NCI-H2029 (cell line): ENCODE results near the gene VIT.

ENCODE experiments used
- DNase-seq: peaks from one replicate; lab custom pipeline; 2025; lab: John Stamatoyannopoulos, UW

Gene VIT

DNA sequence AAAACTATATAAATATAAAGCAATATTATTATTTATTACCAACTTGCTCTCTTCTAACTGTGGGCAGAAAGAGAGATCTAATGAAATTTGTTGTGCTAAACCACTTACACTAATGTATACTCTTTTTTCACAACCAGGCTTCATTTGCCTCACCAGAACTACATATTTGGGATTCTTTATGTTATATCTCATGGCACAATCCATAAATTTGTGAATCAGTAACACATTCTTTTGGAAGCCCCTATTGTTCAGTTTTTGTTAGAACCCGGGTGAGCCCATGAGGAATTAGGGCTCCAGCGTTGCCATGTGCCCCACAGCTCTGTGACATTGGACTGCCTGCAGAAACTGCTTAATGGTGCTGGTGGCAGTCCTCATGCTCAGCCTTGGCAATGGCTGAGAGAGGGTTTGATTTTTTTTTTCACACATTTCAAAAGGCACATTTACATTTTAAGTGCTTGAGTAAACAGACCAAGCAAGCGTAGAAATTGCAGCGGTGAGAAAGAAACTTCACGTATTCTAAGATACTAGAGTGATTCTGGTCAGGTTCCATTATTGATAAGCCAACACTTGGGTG, 15.3 kb downstream of the VIT start:
- DNase-seq, result no peak

DNA sequence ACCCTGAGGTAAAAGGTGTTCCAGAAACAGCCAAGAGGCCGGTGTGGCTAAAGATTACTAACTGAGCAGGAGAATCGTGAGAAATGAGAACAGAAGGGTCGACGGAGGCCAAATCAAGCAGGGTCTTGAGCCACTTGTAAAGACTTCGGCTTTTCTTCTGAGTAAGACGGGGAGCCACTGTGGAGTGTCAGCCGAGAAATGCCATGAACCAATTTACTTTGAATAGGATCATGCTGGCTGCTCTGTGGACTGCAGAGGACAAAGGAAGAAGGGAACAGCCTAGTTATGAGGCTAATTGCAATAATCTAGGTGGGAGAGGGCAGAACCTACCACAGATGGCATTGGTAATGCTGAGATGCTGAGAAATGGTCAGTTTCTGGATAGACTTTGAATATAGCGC, 16.8 kb downstream of the VIT start:
- no peak for DNase-seq

DNA sequence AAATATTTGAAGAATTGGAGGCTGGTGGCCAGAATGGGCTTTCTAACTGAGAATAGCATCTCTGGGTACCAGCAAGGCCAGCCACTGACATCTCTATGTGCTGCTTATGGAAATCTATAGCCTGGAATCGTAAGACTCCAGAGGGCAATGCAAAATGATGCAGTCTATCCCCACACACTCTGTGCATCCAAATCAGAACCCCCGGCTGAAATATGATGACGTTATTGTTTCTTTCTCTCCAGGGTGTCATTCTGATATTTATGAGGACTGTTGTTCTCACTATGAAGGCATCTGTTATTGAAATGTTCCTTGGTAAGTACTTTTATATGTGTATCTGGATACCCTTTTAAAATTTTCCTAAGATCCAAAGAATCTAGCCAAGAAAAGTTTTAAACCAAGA, 19.6 kb downstream of the VIT start:
- no peak for DNase-seq

DNA sequence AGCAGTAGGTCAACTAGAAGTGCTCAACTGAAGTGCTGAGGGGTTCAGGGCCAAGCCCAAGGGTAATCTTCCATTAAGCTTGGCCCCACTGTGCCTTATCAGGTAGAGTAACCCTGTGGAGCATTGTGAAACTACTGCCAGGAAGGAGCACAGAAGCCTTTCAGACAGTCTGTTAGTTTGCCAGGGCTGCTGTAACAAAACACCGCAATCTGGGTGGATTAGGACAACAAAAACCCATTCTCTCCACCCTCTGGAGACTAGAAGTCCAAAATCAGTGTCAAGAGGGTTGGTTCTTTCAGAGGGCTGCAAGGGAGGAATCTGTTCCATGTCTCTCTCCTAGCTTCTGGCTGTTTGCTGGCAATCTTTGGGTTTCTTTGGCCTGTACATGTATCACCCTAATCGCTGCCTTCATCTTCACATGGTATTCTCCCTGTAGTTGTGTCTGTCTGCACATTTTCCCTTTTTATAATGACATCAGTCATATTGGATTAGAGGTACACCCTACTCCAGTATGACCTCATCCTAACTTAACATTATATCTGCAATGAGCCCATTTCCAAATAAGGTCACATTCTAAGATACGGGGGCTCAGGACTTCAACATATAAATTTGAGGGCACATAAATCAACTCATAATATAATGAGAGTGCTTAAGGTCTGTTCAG, 21.2 kb downstream of the VIT start:
- no peak for DNase-seq

DNA sequence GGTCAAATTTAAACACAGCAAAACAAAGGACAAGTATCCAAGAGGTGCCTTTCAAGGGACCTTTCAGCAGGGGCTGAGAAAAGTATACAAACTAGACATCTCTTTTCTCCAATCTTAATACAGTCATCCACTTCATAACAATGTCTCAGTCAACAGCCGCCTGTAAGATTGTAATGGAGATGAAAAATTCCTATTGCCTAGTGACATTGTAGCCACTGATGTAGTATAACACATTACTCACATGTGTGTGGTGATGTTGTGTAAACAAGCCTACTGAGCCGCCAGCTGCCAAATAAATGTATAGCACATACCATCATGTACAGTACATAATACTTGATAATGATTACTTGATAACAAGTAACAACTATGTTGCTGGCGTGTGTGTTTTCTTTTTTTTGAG, 31.0 kb downstream of the VIT start:
- DNase-seq, result no peak

DNA sequence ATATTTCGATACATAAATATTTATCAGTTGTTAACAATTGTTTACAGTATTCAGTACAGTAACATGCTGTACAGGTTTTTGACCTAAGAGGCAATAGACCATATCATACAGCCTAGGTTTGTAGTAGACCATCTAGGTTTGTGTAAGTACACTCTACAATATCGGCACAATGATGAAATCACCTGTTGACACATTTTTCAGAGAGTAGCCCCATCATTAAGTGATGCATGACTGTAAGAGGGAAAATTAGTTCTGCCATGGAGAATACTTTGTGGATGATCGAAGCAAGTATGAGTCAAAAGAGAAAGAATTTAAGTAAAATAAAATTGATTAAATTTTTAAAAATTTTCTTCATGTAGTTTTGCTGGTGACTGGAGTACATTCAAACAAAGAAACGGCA, 32.6 kb downstream of the VIT start:
- DNase-seq, result no peak

DNA sequence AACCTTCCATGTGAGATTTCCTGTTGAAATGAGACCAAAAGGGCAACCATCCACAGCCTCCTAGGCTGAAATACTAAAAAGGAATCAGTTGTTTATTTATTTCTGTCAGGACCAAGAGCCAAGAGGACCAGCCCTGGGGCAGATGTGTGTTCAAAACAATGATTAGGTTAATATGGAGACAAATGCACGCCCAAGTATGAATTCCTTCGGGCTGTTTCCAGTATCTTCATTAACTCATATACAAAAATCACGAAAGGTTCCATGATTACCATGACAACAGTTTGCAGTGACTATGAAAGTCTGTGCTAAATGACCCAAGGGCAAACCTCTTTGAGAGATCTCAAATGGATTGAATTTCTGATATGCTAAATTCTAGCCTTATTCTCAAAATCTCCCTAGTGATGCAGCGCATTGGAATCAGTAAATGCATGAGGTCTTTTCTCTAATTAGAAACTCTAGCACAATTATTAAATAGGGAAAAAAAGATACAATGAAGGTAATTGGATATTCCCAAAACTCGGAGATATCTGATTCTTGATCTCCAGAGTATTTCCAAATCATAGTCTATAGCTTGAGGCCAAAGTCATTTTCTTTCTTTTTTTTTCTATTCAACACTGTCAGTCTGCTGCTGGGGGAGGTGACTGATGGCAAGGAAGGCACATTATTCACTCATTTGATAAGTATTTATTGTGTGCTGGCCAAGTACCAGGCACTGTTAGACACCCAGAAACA, 35.6 kb downstream of the VIT start:
- no peak for DNase-seq

DNA sequence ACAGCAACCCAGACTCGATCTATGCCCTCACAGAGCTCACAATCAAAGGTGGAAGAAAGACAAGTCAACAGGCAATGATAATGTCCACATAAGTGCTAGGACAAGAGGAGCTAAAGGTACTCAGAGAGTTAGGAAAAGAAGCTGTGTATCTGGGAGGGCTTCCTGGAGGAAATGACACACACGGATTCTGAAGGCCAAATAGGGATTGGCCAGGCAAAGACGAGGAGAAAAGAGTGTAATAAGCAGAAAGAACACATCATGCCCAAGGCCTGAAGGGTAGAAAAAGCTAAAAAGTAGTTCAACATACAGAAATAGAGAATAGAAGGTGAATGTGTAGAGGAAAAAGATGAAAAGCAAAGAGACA, 36.1 kb downstream of the VIT start:
- DNase-seq, result no peak

DNA sequence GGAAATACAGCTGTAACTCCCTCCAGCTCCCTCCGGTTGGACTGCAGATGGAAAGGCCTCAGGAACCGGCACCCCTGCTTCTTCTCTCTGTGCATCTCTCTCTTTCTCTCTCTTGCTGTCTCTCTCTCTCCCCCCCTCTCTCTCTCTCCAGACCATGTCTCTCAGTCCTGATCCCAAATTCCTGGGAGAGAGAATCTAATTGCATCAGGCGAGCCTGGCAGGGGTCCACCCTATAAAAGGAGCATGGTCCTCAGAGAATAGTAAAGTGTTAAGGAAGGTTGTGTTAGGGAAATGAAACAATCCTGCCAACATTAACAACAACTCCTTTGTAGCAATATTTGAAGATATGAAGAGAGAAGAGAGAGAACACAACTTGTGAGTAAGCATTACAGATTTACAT, 36.7 kb downstream of the VIT start:
- no peak for DNase-seq

DNA sequence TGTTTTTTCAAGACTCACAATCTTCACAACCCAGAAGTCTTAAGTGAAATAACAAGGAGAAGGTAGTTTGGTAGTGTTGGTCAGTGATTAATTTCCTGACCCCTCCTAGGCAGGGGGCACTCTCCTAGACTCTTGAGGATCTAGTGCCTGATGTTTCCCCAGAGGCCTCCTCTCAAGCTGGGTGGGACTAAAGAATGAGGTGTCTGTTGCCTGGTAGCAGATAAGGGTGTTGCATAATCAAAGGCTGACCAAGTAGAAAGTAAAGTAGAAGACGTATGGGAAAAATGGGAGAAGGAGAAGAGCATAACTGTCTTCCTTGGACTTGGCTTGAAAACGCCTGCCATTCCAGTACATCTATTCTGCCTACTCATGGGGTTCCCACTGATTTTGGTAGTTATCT, 37.8 kb downstream of the VIT start:
- no peak for DNase-seq

DNA sequence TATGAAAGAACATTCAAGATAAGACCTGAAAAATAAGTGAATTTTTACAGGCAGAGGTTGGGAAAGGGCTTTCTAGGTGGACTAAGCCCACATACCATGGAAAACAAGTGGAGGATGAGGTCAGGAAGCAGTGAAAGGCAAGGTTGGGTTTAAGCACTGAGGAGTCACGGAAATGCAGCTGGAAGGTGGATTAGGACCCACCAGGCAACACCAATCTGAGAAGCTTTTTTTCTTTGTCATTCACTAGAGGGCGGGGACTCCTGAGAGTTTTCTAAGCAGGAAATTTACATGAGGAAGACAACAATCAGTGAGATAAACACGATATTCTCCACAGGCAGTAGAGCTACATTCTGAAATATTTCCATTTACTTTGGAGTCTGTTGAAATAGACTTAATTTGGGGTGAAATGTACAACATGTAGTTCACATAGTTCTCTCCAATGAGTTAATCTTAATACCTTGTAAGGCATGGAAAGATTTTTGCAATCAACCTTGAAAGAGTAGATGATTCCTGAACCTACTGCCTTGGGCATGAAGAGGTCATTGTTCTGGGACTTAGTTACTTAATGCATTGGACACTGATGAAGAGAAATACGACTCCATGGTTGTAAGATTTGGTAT, 40.7 kb downstream of the VIT start:
- DNase-seq, result no peak

DNA sequence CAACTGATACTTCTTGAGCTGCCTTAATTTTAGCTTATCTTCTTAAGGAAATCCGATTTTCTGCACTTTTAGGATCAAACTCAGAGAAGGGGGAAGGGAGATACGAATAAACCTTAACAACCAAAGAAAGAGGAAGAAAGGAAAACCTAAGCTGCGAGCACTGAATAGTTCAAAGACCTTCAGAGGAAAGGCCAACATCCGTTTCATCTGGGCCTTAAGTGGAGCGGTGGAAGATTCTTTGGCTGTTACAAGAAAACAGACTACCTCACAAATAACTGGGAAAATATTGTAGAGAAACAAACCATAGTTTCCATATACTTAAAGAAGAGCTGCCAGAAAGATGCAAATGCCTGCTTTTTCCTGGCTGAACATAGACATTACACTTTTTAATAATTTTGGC, 43.6 kb downstream of the VIT start:
- DNase-seq, result no peak

DNA sequence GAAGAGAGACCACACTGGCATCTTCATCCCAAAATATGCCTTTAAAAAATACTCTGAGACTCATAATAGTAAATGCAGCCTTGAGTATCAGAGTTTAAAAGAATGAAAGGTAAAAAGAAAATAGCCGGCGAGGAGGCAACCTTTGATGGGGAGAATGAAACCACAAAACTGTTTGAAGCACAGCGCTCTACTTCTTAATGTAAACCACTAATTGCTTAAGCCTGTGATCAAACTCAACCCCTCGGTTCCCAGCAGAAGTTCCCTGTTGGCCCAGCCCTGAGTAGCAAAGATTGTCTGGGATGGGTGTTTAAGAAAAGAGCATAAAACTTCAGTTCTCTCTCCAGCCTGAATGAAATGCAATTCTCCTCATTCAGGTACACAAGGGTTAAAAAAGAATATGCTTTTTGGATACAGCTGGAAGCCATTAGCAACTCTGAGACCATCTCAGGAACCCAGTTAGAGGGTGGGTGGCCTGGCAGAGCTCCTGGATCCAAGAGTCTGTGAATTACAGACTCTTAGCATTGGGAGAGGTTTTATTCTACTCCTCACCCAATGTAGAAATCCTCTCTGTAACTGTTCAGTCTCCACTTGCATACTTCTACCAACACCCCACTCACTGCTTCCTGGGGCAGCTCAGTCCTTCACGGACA, 44.8 kb downstream of the VIT start:
- no peak for DNase-seq

DNA sequence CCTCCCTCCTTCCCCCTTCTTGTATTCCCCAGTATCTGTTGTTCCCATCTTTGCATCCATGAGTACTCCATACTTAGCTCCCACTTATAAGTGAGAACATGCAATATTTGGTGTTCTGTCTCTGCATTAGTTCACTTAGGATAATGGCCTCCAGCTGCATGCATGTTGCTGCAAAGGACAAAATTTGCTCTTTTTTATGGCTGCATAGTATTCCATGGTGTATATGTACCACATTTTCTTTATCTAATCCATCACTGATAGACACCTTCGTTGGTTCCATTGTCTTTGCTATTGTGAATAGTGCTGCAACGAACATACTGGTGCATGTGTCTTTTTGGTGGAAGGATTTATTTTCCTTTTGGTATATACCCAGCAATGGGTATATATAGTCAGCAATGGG, 47.4 kb downstream of the VIT start:
- DNase-seq, result no peak

DNA sequence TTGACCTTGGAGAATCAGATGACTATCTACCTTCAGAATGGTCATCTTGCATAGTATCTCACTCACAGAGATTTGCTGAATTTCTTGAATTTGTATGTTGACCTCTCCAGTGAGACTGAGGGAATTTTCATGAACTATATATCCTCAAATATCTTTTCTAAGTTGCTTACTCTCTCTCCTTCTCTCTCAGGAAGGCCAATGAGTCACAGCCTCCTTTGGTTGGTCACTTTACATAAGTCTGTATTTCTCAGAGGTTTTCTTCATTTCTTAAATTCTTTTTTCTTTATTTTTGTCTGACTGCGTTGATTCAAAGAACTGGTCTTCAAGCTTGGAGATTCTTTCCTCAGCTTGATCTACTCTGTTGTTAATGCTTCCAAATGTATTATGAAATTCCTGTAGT, 51.7 kb downstream of the VIT start:
- no peak for DNase-seq

DNA sequence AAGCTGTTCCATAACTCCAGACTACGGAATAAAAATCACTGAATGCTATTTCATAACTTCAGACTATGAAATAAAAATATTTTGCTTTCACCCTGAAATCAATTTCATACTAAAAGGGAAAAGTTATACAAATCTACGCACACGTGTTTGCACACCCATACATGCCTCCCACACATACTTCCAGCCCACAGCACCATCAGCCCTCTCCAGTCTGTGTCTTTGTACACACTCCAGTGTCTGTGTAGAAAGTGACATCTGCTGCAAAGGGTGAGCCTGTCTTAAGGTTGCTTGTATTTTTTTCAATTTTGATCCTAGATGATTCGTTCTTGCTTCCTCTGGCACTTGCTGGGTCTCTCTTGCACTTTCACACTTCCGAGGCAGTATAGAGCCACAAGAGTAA, 53.6 kb downstream of the VIT start:
- DNase-seq, result no peak

DNA sequence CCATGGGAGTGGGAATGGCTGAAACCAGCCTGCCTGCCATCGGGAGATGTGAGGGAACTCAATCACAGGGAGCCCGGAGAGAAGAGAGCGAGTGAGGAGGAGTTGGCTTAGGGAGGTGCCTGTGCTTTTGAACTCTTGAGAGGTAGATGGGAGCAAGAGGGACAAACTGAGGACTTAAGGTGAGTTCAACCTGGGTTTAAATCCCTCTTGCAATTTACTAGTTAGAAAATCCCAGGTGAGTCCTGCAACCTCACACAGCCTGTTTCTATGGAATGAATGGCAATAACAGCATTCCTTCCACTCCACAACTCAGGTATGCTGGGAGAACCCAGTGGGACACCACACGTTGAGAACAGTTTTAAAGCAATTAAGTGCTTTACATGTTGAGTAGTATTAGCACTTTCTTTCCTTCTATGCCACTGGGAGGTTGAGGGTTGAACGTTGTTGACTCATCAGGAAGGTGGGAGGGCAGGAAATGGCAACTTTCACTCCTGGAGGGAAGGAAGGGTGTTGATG, 57.3 kb downstream of the VIT start:
- no peak for DNase-seq

DNA sequence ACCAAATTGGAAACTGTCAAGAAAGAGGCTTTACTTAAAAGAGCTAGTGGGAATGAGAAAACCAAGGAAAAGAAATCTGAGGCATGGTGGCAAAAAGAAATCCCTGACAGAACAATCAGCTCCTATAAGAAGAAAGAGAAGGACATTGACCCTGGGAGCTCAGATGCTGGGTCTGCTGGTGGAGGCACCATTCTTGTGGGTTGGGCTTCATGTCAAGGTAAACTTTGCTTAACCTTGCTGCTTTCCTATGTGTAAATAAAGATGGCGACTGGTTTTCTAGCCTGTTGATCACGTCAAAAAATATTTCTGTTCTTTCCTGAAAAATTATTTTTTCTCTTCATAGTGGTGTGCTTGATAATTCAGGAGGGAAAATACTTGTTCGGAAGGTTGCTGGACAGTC, 58.1 kb downstream of the VIT start:
- DNase-seq, result no peak

DNA sequence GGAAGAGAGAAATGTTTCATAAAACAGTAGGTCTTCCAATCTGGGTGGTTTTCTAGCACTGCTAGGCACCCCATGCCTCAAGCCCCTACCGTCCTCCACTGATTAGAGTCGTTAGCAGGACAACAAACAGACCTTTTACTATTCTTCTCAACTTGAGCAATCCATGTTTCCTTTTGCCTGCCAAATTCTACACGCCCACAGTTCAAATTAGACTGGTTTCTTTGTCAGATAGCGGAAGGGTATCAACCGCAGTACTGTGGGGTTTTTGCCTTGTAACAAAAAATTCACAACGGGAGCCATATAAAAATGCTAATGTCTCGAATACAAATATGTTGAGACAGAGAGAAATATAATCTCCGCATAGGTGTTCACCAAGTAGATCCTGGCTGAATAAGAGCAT, 59.9 kb downstream of the VIT start:
- DNase-seq, result no peak

DNA sequence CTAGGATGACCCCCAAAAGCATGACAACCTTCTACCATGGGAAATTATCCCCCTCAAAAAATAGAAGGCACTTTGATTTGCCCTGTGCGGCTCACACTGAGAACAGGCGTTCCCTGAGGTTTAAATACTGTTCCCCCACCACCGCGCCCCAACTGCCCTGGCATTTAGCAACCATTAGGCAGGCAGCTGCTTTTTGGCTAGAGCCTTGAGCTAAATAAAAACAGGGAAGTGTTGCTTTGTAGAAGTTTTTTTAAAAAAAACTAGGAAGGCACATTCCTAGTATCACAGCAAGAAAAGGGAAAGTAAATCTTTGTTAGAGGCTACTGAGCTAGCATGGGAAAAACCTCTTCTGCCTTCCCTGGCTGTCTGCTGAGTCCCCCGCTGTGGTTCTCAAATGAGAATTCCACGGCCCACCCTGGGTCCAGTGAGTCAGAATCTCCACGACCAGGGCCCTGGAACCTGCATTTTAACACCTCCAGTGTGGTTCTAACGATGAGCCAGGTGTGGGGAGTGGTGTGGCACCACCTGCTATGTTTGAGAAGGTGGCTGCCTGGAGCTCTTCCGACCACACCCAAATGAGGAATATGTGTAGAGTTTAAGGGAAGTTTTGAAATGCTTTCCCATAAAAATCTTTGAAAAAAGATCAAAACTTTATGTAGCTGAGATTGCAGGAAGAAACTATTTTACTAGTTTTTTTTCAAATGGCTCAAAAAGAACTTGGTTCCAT, 66.4 kb downstream of the VIT start:
- no peak for DNase-seq

DNA sequence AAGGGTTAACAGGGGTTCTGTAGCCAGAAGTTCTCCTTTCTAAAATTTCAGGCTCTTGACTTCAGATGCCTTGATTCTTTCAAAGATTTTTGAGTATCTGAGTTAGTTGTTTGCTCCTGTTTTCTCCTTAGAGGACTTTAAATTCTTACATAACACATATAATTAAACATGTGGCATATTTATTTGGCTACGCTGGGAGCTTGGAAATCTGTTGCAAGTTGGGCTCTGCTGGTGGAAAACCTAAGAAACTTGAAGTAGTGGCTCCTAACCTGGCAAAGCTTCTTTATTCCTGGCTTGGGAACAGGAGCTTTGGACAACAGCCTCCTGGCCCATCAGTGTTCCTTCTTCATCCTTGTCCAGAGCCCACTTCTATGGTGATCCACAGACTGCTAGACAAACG, 72.6 kb downstream of the VIT start:
- no peak for DNase-seq
